B cell (primary cell): ENCODE measurements around the gene LRRC36. TPM values are rescaled to one million over a fixed set of nuclear protein-coding genes. Genes with fewer than 3 reads are reported as not detected.

ENCODE experiments used
- ATAC-seq: fragments of 200-7000 bp; cut with Tn5 transposase; one replicate; pipeline ENCODE4 v1.10.0; 2021; ENCODE audit warnings: low read depth, mild to moderate bottlenecking, moderate number of reproducible peaks, moderate library complexity
- CTCF ChIA-PET: fragments of 350-600 bp; sonication (Branson Sonifier 250); formaldehyde crosslinking; loops from one replicate; lab custom pipeline; 2021; ENCODE audit warnings: antibody characterized with exemption, inconsistent platforms; lab: Charles Lee
- POLR2A ChIA-PET: fragments of 350-600 bp; sonication (Branson Sonifier 250); formaldehyde crosslinking; loops from one replicate; lab custom pipeline; 2021; ENCODE audit warnings: antibody characterized with exemption; lab: Charles Lee
- DNase-seq: peaks from one replicate; pipeline ENCODE4 v3.0.0; 2013
- H2AFZ ChIP-seq: 2 replicates; pipeline ENCODE4 v1.6.1; 2012; ENCODE audit warnings: mild to moderate bottlenecking, low read depth, low read length; ENCODE audit not compliant: insufficient read depth, poor library complexity, severe bottlenecking
- H3K27ac ChIP-seq, 2 donors: 1 replicate in 1 of 2; 2 replicates in 1 of 2; pipeline ENCODE4 v1.5.1; 2012 to 2013; ENCODE audit warnings: low read length in 2 of 2, mild to moderate bottlenecking in 2 of 2, moderate library complexity in 1 of 2
- H3K27me3 ChIP-seq, 4 experiments: fragments of 200-600 bp in 1 of 4; sonication (generic) in 1 of 4; replicated peaks in 1 of 4; 1 replicate in 2 of 4; 2 replicates in 2 of 4; pipeline versions ENCODE4 v1.6.1 to v1.7.0; 2013 to 2016; ENCODE audit warnings: low read length in 3 of 4, mild to moderate bottlenecking in 2 of 4, mixed read lengths in 1 of 4, moderate library complexity in 1 of 4; ENCODE audit not compliant: insufficient read depth in 4 of 4, control insufficient read depth in 3 of 4; ENCODE audit errors: control extremely low read depth in 1 of 4
- H3K36me3 ChIP-seq, 2 experiments: replicated peaks in 1 of 2; 1 replicate in 1 of 2; 2 replicates in 1 of 2; pipeline versions ENCODE4 v1.6.1 to v1.7.1; 2013; ENCODE audit warnings: low read length in 1 of 2; ENCODE audit not compliant: insufficient read depth in 2 of 2, control insufficient read depth in 1 of 2; ENCODE audit errors: control extremely low read depth in 1 of 2, extremely low read depth in 1 of 2
- H3K4me1 ChIP-seq, 2 donors: fragments of 200-600 bp in 1 of 2; sonication (generic) in 1 of 2; 1 replicate in 1 of 2; 2 replicates in 1 of 2; pipeline versions ENCODE4 v1.5.1 to v1.6.1; 2013 to 2017; ENCODE audit warnings: low read length in 2 of 2; ENCODE audit not compliant: control insufficient read depth in 2 of 2, insufficient read depth in 2 of 2
- H3K4me2 ChIP-seq: replicated peaks from 2 replicates; pipeline ENCODE3; 2012; ENCODE audit warnings: mild to moderate bottlenecking, low read depth, low read length; ENCODE audit not compliant: poor library complexity, severe bottlenecking
- H3K4me3 ChIP-seq, 5 experiments: fragments of 200-600 bp in 1 of 5; sonication (generic) in 1 of 5; 1 replicate in 3 of 5; 2 replicates in 2 of 5; pipeline versions ENCODE4 v1.5.1 to v1.7.0; 2011 to 2016; ENCODE audit warnings: low read length in 4 of 5, mild to moderate bottlenecking in 4 of 5, low read depth in 2 of 5, control low read depth in 1 of 5, moderate library complexity in 1 of 5; ENCODE audit not compliant: insufficient read depth in 1 of 5; ENCODE audit errors: control extremely low read depth in 1 of 5, extremely low read depth in 1 of 5
- H3K79me2 ChIP-seq: fragments of 200-600 bp; sonication (generic); one replicate; pipeline ENCODE4 v1.6.0; 2016; ENCODE audit warnings: low read length; ENCODE audit not compliant: control insufficient read depth, insufficient read depth
- H3K9ac ChIP-seq: fragments of 200-600 bp; sonication (generic); 2 replicates; pipeline ENCODE4 v1.6.1; 2017; ENCODE audit warnings: mild to moderate bottlenecking, low read length, moderate library complexity
- H3K9me3 ChIP-seq, 3 donors: one replicate each; pipeline versions ENCODE4 v1.6.1 to v1.7.1; 2013; ENCODE audit warnings: low read length in 2 of 3; ENCODE audit not compliant: control insufficient read depth in 2 of 3, insufficient read depth in 1 of 3; ENCODE audit errors: control extremely low read depth in 1 of 3
- H4K20me1 ChIP-seq: 2 replicates; pipeline ENCODE4 v1.6.0; 2012; ENCODE audit warnings: mild to moderate bottlenecking, low read length; ENCODE audit not compliant: insufficient read depth, control insufficient read depth, poor library complexity, severe bottlenecking
- H3K27ac Mint-ChIP-seq: one replicate; pipeline ENCODE4 v1.8.0; 2021; ENCODE audit warnings: mixed read lengths
- H3K27me3 Mint-ChIP-seq: one replicate; pipeline ENCODE4 v1.8.0; 2021; ENCODE audit warnings: mixed read lengths
- H3K4me1 Mint-ChIP-seq: one replicate; pipeline ENCODE4 v1.8.0; 2021; ENCODE audit warnings: mixed read lengths
- H3K4me3 Mint-ChIP-seq: one replicate; pipeline ENCODE4 v1.8.0; 2021; ENCODE audit warnings: mixed read lengths
- H3K9me3 Mint-ChIP-seq: one replicate; pipeline ENCODE4 v1.8.0; 2022; ENCODE audit warnings: mixed read lengths; ENCODE audit not compliant: insufficient read depth
- CTCF ChIP-seq: fragments of 200-600 bp; IDR thresholded peaks from one replicate; pipeline ENCODE4 v1.8.0; 2022; ENCODE audit warnings: antibody characterized with exemption, mild to moderate bottlenecking
- EZH2 ChIP-seq: IDR thresholded peaks from 2 replicates; pipeline ENCODE4 v1.6.1; 2012; ENCODE audit warnings: borderline replicate concordance, low read depth, mild to moderate bottlenecking, moderate library complexity, low read length; ENCODE audit not compliant: insufficient read depth, poor library complexity, severe bottlenecking
- WGBS: methylation state at CpG from one replicate; pipeline ENCODE4 v1.1.5; 2013; ENCODE audit warnings: missing lambda C conversion rate; ENCODE audit not compliant: insufficient coverage; 5-methylcytosine and 5-hydroxymethylcytosine counted together
- intact Hi-C: fragments of 100-400 bp; cut with micrococcal nuclease; formaldehyde crosslinking; loops from one replicate; pipeline ENCODE4 v1.10.0; 2022
- polyA plus RNA-seq: library from polyadenylated mRNA; depleted of rRNA; stranded (reverse); fragments of >200 nt; gene quantifications from 2 replicates; pipeline ENCODE4 v1.2.3, GENCODE V29; 2012
- total RNA-seq, 2 donors: library from RNA; stranded (reverse); fragments of 120-200 nt in 1 of 2; gene quantifications; 1 replicate in 1 of 2; 2 replicates in 1 of 2; pipeline versions ENCODE4 v1.2.3 to v1.2.4, GENCODE V29; 2013 to 2022

Gene LRRC36
- total and polyA plus RNA-seq, 2 donors (not counting 1 experiment from before 2014, with no cell fraction given) = 0.98 TPM; not detected in 1

DNA sequence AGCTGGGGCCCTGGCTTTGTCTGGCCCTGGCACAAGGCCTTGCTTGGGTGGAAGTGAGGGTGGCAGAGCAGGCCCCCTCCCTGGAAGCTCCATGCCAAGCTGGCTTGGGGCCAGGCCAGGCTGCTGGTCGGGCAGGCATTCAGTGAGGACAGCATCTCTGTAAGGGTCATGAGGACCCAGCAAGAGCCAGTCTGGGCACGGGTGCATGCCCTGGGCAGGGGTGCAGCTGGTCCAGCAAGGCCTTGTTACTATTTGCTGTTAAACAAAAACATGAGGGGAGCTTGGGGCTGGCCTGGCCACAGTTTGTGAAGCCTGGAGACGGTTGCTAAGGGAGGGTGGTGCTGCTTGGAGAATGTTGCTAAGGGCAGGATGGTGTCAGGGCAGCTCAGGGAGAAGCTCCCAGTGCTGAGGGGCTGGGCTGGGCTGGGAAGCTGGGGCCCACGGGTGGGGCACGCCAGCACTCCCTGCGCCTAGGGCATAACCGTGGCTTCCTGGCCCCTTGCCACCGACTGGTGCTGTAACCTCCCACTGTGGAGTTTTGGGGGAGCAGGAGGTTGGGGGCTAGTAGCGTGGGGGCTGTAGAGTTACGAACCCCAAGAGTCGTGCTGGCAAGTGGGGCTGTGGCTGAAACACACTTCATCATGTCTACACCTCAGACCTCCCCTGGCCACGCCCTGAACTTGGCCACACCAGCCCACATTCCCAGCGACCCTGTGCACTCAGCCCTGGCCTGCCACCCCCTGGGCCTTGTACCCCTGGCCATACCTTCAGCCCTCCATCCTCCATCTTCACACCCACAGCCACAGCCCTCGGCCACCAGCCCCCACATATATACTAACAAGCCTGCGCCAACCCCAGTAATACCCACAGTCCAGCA, 65.0 kb downstream of the LRRC36 start:
- CTCF ChIA-PET = no interaction called here
- H3K9ac ChIP-seq = no peak overlapping the region

More for the DNA sequence above, 65.0 kb downstream of the LRRC36 start:
- H3K4me1 ChIP-seq = peaks cover 35 to 36% of the 10 kb centered on the region in 2 donors
- Mint-ChIP-seq H3K9me3 (no peaks in the 10 kb centered on the region), H3K4me1 (peaks cover 26% of the 10 kb centered on the region), H3K27me3 (peaks cover 31% of the 10 kb centered on the region), H3K27ac (no peak overlapping the region), H3K4me3 (no peak overlapping the region)
- H3K9me3 ChIP-seq = peaks cover 0 to 18% (median 0%) of the 10 kb centered on the region in 3 donors
- H3K4me3 ChIP-seq = no peak overlapping the region
- H2AFZ ChIP-seq = no peak overlapping the region
- H3K79me2 ChIP-seq = no peaks in the 10 kb centered on the region
- intact Hi-C loops = loop anchor here (10.0 kb wide), 1 partner anchor 47 kb away; no protein-coding TSS in a partner anchor
- POLR2A ChIA-PET = no interaction called here
- ATAC-seq (no peak), DNase-seq (no peak)
- H4K20me1 ChIP-seq = no peaks in the 10 kb centered on the region
- WGBS = 87% methylated on average over 9 of the region's 15 CpGs
- TF ChIP-seq CTCF = no peak
- TF ChIP-seq EZH2 = no peak
- no peak overlapping the region for H3K27ac ChIP-seq
- no peak overlapping the region for H3K4me2 ChIP-seq
- H3K27me3 ChIP-seq = peaks cover 0 to 36% (median 31%) of the 10 kb centered on the region in 4 experiments
- H3K36me3 ChIP-seq = no peaks in the 10 kb centered on the region
